Fibroblast of villous mesenchyme (primary cell): ENCODE results near the gene CCDC190. TPM values are rescaled to one million over a fixed set of nuclear protein-coding genes. Genes with fewer than 3 reads are reported as not detected.
A peak's percentile ranks its signal among the peaks of the same experiment; 100 is the strongest.
"Not testable (repeated sequence)": the region's sequence is repeated elsewhere in the genome, so short reads cannot be mapped to it uniquely, and the experiment has no call there.

Experiments
- DNase-seq: peaks from one replicate; pipeline ENCODE4 v3.0.0-alpha.2; 2010; ENCODE audit warnings: low read depth
- H3K4me3 ChIP-seq: 2 replicates; pipeline ENCODE4 v1.5.1; 2011; ENCODE audit warnings: low read depth, mild to moderate bottlenecking, low read length
- CTCF ChIP-seq: IDR thresholded peaks from 2 replicates; pipeline ENCODE4 v1.5.1; 2012; ENCODE audit warnings: low read depth, mild to moderate bottlenecking, low read length; ENCODE audit not compliant: insufficient read depth
- total RNA-seq: library from RNA; depleted of rRNA; stranded (reverse); fragments of >200 nt; gene quantifications from 2 replicates; pipeline ENCODE4 v1.2.3, GENCODE V29; 2012

The CCDC190 gene
- total RNA-seq, 1 donor = 0.43 TPM

GRCh38 chr1:162878000-162878596, 17.1 kb upstream of the CCDC190 start:
- peak; percentile 83 for TF ChIP-seq CTCF
- H3K4me3 ChIP-seq = no peak overlapping the region
- DNase-seq = peak; percentile 77

GRCh38 chr1:162877412-162877811, 16.4 kb upstream of the CCDC190 start:
- DNase-seq = no peak
- H3K4me3 ChIP-seq = no peak overlapping the region
- no peak for TF ChIP-seq CTCF

- DNase-seq = no peak
- H3K4me3 ChIP-seq = no peak overlapping the region
- no peak for TF ChIP-seq CTCF
These were observed 15.8 kb upstream of the CCDC190 start for GRCh38 chr1:162876751-162877150.

GRCh38 chr1:162873671-162874666, 13.0 kb upstream of the CCDC190 start:
- no peak overlapping the region for H3K4me3 ChIP-seq
- peak; percentile 52 for DNase-seq
- peak; percentile 32 for TF ChIP-seq CTCF

GRCh38 chr1:162872981-162873380, 12.0 kb upstream of the CCDC190 start:
- no peak overlapping the region for H3K4me3 ChIP-seq
- DNase-seq = no peak
- TF ChIP-seq CTCF = no peak

GRCh38 chr1:162871417-162871816, 10.4 kb upstream of the CCDC190 start:
- not testable (repeated sequence) for DNase-seq, H3K4me3 ChIP-seq

- no peak overlapping the region for H3K4me3 ChIP-seq
- no peak for TF ChIP-seq CTCF
- no peak for DNase-seq
These were observed 8.0 kb upstream of the CCDC190 start for GRCh38 chr1:162868972-162869371.
